GM18868 (cell line): ENCODE measurements around the gene LFNG.

Source experiments
- ATAC-seq: cut with Tn5 transposase; IDR thresholded peaks from one replicate; pipeline ENCODE4 v1.9.1; 2021; ENCODE audit warnings: mild to moderate bottlenecking, moderate library complexity; ENCODE audit not compliant: unreplicated experiment

The LFNG gene

DNA sequence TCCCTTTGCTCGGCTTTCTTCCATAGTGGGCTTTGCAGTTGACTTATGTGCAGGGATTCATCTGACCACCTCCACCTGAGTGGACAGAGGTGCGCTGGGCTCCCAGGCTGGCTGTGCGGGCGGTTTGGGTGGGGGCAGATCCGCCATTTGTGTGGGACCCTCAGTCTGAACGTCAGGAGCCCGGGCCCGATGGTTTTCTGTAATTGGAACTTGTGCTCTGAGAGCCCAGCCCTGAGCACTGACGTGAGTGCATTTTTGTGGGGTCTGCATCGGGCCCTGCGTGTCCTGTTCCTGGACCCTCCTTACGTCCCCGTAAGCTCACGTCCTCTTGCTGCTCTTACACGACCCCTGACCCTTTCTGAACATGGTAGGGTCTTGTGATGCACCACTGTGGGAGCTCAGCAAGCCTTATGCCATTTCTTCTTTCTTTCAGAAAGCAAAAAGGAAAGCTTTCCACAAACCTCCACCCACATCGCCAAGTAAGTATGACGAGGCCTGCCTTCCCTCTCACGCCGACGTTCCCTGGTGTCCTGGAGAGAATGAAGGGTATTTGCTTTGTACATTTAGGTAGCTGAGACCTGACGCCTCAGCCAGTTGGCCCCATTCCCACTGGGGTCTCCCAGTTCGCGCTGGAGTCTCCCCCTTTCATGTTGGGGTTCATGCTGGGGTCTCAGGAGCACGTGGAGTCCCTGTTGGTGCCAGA is 49.1 kb downstream of the LFNG start:
- no peak for ATAC-seq

DNA sequence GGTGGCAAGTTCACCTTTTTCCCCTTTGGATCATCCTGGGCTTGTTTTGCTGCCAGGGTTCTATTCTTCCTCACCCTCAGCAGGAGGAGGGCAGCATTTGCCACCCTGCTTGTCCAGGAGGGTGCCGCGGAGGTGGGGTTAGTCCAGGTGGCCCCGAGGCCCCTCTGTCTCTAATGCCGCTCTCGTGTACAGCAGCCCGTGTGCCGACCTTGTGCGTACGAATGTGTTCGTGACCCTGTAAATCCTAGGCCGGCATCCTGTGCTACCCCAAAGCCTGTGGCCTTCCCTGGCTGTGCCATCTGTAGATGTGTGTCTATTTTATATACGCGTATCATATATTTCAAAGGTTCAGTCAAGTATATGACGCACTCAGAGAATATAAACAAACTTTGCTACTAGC is 49.8 kb downstream of the LFNG start:
- ATAC-seq: no peak

GRCh38 chr7:2570021-2570420 is 50.4 kb downstream of the LFNG start:
- no peak for ATAC-seq

- no peak for ATAC-seq
Measured at GRCh38 chr7:2571409-2571808, 51.8 kb downstream of the LFNG start.

GRCh38 chr7:2572101-2572842 is 52.7 kb downstream of the LFNG start:
- ATAC-seq: no peak

- ATAC-seq: no peak
Measured at GRCh38 chr7:2573761-2574160, 54.2 kb downstream of the LFNG start.

DNA sequence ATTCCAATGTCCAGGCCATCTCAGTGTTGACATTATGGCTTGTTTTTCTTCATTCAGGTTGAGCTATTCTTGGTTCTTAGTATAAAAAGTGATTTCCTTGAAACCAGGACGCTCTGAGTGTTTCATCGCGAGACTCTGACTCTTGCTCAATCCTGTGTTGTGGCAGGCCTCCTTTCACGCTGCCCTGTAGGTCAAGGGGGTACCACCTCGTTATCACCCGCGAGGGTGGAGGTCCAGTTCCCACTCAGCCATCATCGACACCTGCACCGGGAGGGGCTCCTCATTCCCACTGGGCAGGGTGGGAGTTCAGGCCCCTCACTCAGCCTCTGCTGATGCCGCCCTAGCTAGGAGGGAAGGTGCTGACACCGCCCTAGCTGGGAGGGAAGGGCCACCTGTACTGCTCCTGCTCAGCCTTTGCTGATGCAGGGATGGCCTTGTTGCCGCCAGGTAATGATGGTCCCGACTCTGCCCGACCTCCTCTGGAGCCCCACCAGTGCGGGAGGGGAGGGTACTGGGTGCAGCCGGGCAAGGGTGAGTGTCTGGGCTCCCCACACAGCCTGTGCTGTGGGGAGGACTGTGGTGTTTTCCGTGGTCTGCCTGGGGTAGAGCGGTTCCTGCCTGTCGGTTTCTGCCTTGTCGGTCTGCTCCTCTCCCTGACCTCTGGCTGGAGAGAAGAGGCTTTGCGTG is 55.6 kb downstream of the LFNG start:
- ATAC-seq: no peak

DNA sequence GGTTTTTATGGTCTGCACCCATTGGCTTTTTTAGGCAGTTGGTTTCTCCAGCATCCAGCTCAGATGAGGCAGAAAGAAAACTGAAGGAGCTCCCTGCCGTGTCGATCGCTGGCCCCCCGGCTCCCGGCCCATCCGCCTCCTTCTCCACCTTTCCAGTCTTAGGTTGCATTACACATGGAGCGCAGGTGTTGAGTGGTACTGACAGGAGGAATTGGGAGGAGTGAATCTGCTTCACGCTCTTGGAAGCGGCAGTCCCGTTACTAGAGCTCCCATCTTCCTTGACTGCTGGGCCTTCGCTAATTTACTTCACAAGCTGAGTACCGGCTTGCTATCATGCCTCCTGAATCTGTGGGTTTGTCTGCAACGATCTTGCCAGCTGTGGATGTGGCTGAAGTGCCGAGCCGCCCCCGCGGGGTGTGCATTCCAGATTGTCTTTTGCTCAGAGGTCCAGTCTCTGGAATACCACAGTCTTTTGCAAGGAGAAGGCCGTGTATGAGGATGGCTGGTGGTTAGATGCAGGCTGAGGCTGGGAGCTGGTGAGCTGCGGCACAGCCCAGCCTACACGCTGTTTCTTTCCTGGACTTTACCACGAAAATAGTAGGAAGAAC is 56.3 kb downstream of the LFNG start:
- no peak for ATAC-seq

GRCh38 chr7:2576742-2577491 is 57.3 kb downstream of the LFNG start:
- no peak for ATAC-seq
